Activated gamma-delta T cell treated with anti-CD3 and anti-CD28 coated beads, Interleukin-2, amount 50 U/mL, for 16 hours (primary cell): ENCODE data around the gene ALK.

ENCODE experiments used
- DNase-seq: peaks from one replicate; pipeline ENCODE4 v3.0.0-alpha.2; 2020; ENCODE audit warnings: low read depth

Gene ALK

GRCh38 chr2:29526587-29527586 is 394.5 kb downstream of the ALK start:
- DNase-seq, result no peak

- no peak for DNase-seq
Measured at GRCh38 chr2:29525921-29526320, 395.5 kb downstream of the ALK start.

- no peak for DNase-seq
Measured at GRCh38 chr2:29524652-29525051, 396.7 kb downstream of the ALK start.

DNA sequence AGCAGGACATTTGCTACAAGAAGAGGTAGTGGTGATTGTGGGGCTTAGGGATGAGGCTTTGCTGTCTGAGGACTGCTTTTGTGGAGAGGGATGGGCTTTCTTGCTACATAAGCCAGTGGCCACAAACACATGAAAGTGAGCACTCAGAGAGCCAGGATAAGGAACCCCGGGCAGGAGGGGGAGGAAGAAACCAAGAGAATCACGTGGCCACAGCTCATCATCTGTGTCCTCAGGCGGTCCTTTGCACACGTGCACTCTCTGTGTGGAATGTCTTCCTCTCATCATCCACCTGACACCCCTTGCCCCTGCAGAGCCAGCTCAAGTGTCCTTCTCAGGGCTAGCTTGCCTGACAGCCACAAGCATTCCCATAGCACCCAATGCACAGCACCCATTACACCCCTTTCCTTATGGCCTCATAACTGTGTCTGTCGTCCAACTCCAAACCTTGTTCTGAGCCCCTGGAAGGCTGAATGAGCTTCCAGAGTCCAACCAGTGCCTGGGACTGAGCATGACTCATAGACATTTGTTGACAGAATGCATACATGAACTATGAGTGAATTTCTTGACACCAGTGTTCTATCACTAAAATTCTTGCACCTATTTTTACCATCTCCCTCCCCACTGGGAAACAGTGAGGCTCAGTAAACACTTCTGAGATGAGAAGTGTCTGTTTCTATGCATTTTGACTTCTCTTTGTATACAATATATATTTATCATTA is 398.3 kb downstream of the ALK start:
- no peak for DNase-seq

DNA sequence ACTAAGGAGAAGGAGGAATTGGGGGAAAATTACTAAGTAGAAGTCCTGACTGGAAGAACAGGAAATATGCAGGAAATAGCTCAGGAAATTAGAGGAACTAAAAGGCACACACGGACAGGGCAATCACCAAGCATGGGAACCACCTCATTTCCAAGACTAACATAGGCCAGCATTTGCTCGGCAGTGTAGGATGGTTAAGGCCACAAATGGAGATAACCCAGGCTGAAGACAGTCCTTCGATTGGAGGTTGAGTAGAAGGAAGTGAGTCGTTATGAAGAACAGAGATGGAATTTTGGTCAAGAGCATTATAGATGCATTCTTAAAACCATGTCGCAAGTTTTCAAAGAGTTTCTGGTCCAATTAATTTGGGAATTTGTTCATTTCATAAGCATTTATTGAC is 401.4 kb downstream of the ALK start:
- no peak for DNase-seq

- no peak for DNase-seq
Measured at GRCh38 chr2:29519338-29519925, 402.0 kb downstream of the ALK start.

DNA sequence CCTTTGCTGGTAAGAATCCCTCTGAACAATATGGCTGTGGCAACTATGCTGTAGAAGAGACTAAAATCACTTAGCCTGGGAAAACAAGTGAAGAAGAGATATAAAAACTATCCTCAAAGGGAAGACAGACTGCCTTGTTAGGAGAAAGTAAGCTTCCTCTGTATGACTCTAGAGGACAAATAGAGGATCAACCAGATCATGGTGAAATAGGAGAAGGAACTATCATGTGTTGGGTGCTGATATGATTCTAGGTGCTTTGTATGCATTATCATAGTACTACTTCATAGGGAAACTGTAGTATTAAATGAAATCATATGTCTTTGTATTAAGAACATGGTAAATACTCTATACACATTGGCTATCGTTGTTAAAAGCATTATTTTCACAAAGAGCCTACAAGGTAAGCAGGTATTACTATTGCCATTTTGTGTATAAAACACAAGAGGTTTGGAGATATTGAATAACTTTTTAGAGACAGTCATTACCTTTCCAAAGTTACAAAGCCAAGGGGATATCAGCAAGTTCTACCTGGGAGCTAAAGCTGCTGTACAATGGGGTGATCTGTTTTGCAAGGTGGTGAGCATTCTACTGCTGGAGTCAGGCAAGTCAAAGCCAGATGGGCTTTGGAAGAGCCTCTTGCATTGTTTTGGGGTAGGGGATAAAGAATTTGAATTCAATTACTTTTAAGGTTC is 402.6 kb downstream of the ALK start:
- DNase-seq, result no peak

DNA sequence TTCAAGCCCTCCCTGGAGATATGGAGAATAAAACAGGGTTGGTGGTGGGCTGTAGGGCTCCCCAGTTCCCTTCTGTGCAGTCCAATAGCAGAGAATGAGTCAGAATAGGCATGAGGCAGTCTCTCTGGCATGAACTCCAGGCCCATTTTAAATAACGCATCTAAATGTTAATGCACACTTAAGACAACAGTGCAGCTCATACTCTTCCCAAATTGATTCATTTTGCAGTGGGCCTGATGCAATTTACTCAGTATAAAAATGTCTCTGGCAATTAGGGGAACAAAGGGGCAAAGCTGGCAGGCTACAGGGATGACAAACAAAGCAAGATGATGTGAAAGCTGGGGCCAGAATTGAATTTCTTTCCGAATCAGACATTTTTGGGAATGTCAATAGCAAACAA is 403.4 kb downstream of the ALK start:
- DNase-seq, result no peak

GRCh38 chr2:29517413-29517812 is 404.0 kb downstream of the ALK start:
- DNase-seq, result no peak

GRCh38 chr2:29516767-29517166 is 404.6 kb downstream of the ALK start:
- no peak for DNase-seq

- no peak for DNase-seq
Measured at GRCh38 chr2:29509878-29510277, 411.5 kb downstream of the ALK start.

DNA sequence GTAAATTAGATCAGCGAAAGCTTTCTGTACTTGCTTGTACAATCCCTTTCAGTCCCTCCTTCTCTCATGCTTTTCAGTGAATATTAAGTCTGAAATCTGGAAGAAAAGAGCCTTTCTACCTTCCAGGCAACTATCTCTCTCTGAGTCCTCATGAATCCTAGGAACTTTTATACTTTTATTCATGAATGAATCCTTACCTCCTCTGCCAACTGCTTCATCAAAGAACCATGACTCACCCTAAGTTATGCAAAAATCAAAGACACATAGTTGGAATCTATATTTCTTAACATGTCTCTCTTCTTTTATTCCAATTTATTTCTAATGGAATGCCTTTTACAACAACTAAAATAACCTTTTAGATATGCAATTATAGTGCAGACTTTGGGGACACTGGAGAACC is 412.0 kb downstream of the ALK start:
- DNase-seq, result no peak

GRCh38 chr2:29504746-29505145 is 416.6 kb downstream of the ALK start:
- DNase-seq, result no peak

DNA sequence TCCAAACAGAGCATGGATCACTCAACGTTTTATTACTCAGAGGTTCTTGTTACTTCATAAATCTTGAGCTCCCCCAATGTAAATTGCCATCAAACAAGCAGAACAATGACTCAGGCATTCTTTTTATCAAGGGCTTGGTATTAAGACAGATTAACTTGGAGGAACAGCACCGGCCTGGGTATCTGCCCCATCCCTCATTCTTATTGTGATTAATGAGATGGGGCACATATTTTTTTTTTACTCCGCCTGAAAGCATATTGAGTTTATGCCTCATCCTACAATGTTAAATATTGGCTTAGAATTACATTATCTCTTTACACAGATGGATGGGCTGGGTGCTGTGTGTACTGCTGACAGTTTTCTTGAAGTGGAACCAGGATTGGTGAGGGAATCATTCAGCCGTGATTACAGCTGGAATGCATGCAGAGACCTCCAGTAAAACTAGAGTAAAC is 418.9 kb downstream of the ALK start:
- DNase-seq, result no peak

GRCh38 chr2:29497375-29497774 is 424.0 kb downstream of the ALK start:
- DNase-seq, result no peak

GRCh38 chr2:29496198-29496597 is 425.2 kb downstream of the ALK start:
- no peak for DNase-seq

- DNase-seq, result no peak
Measured at GRCh38 chr2:29495536-29496060, 425.8 kb downstream of the ALK start.

- DNase-seq, result no peak
Measured at GRCh38 chr2:29495068-29495467, 426.3 kb downstream of the ALK start.

DNA sequence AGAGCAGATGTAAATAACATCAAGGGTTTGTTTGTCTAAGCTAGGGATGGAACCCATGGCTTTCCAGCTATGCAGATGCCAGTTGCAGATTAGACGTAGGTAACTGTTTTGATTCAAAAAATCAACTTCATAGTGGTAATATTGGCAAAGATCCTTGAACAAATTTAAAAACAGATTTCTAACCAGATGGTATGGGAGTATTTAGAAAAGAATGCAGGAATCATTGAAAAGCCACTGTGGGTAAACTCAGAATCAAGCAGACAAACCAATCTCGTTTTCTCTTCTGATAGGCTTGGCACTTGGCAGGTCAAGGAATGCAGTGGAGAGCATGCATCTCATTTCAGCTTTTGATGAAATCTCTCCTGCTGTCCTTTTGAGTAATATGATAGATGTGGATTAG is 428.7 kb downstream of the ALK start:
- no peak for DNase-seq

DNA sequence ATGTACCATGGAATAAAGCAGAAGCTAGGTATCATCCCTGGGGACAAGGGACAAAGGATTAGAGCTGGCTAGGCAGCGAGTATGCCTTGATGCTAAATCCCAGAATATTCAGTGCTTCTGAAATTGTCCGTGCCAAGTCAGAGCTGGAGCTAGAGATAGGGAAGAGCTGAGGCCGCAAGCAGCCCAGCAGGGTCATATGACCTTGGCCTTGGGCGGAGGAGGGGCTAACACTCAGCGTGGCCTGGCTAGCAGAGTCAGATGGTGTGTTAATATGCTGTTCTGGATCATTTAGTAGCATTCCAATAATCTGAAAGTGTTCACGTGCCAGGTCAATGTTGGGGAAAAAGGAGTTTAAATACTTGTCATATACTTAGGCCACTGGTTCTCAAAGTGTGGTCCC is 431.3 kb downstream of the ALK start:
- no peak for DNase-seq

DNA sequence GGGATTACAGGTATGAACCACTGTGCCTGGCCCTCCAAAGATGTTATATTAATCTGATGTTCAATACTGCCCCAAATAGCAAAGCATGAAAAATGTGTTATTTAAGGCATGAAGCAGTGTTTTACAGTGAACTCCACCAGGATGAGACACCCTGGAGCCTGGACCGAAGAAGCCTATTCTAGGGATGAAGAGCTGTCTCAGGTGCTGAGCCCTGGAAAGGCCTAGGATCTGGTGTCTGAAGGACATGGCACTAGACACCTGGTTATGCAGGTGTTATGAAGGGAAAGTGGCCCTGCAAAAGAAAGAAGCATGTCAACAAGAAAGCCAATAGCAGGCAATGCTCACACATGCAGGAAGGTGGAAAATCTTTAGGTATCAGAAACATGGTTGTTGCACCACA is 431.8 kb downstream of the ALK start:
- no peak for DNase-seq

DNA sequence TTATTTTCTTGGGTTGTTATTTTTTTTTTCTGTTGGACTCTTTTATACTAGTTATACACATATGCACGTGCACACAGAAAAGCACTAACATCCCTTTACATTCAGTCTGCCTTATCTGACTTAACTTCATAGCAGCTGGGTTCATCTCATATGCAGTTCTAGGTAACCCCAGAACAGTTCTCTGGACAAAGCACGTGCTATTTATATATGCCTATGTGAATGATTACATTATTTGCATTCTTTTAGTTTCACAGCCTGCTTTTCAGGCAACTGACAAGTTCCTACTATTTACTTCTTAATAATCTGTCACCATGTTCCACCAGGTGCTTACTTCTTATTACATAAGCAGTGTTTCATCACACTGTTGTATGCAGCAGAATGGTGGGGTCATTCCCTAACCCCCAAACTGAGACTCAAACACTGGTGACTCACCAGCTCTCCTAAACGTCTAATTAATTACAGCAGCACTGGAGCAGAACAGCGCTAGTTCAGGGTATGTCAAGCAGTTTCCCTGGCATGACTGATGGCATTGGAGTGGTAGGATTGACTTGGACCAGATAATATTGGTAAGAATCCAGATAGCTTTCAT is 433.3 kb downstream of the ALK start:
- DNase-seq, result no peak
